Left lung (tissue), 10 donors: Measurements from ENCODE around the gene HS6ST2. TPM values are rescaled to one million over a fixed set of nuclear protein-coding genes. Genes with fewer than 3 reads are reported as not detected.

Experiments
- ATAC-seq: fragments of 200-7000 bp; cut with Tn5 transposase; one replicate; pipeline ENCODE4 v1.9.1; 2020; ENCODE audit warnings: moderate library complexity
- DNase-seq, 4 donors: peaks; one replicate each; pipeline ENCODE4 v3.0.0-alpha.2; 2013 to 2020
- H3K27ac ChIP-seq, 2 donors: fragments of 200-600 bp; sonication (generic) in 1 of 2; one replicate each; pipeline versions ENCODE4 v1.5.0 to v1.8.0; 2020 to 2021
- H3K27me3 ChIP-seq, 2 donors: fragments of 200-600 bp; sonication (generic) in 1 of 2; one replicate each; pipeline versions ENCODE4 v1.5.0 to v1.8.0; 2020 to 2021
- H3K36me3 ChIP-seq, 2 donors: fragments of 200-600 bp; sonication (generic) in 1 of 2; one replicate each; pipeline versions ENCODE4 v1.5.0 to v1.8.0; 2020 to 2021
- H3K4me1 ChIP-seq, 2 donors: fragments of 200-600 bp; one replicate each; pipeline ENCODE4 v1.8.0; 2021
- H3K4me3 ChIP-seq, 2 donors: fragments of 200-600 bp; sonication (generic) in 1 of 2; one replicate each; pipeline versions ENCODE4 v1.5.0 to v1.8.0; 2020 to 2021; ENCODE audit warnings: mild to moderate bottlenecking in 1 of 2
- H3K9me3 ChIP-seq, 2 donors: fragments of 200-600 bp; sonication (generic) in 1 of 2; one replicate each; pipeline versions ENCODE4 v1.5.0 to v1.8.0; 2020 to 2021
- CTCF ChIP-seq, 2 donors: fragments of 200-600 bp; sonication (generic) in 1 of 2; IDR thresholded peaks; one replicate each; pipeline versions ENCODE4 v1.5.0 to v1.8.0; 2021; ENCODE audit warnings: antibody characterized with exemption in 2 of 2
- intact Hi-C, 2 donors: fragments of 100-400 bp; cut with DNase I; formaldehyde crosslinking; loops; one replicate each; pipeline versions ENCODE4 v1.11.2 to v1.14.2; 2022
- polyA plus RNA-seq, 6 donors: library from polyadenylated mRNA; unstranded; fragments of 120-200 nt; gene quantifications; one replicate each; pipeline ENCODE4 v1.2.1, GENCODE V29; 2013; ENCODE audit not compliant: insufficient read length in 6 of 6
- total RNA-seq, 2 donors: library from RNA; stranded (reverse); fragmentation: NEBNext Ultra II Directional; extraction: Animal tissue kit (Norgen Biotek cat#: 25700); gene quantifications; one replicate each; pipeline ENCODE4 v1.2.1, GENCODE V29; 2021
- donor health status: DM: no; HTN: yes; CAD: no.
- donor health status: DM: no; HTN: no; CAD: no.

HS6ST2 gene
- total and polyA plus RNA-seq, 8 donors = 1.0 to 22.9 (median 15.2) TPM

GRCh38 chrX:132592880-132593279 is 365.5 kb downstream of the HS6ST2 start:
- Histone ChIP-seq H3K4me3 (no peak overlapping the region), H3K27me3 (peaks cover 0 to 9% of the 10 kb centered on the region in 2 donors), H3K4me1 (no peaks in the 10 kb centered on the region), H3K36me3 (no peaks in the 10 kb centered on the region), H3K9me3 (no peaks in the 10 kb centered on the region), H3K27ac (no peak overlapping the region)
- peak in 1 of 2 donors; percentile 22 for TF ChIP-seq CTCF (IDR thresholded peaks at IDR 0.05)
- no peak for ATAC-seq
- no peak for DNase-seq
- intact Hi-C loops = no loop called here

- ATAC-seq (no peak), DNase-seq (no peak)
- H3K4me3 ChIP-seq = no peak overlapping the region
- H3K4me1 ChIP-seq = no peaks in the 10 kb centered on the region
- H3K9me3 ChIP-seq = no peaks in the 10 kb centered on the region
- peaks cover 0 to 9% of the 10 kb centered on the region in 2 donors for H3K27me3 ChIP-seq
- no peak for TF ChIP-seq CTCF (IDR thresholded peaks at IDR 0.05)
- H3K36me3 ChIP-seq = no peaks in the 10 kb centered on the region
- H3K27ac ChIP-seq = no peak overlapping the region
- intact Hi-C loops = no loop called here
Measured at GRCh38 chrX:132591719-132592275, 366.6 kb downstream of the HS6ST2 start.

- Histone ChIP-seq H3K4me3 (no peak overlapping the region), H3K27ac (no peak overlapping the region), H3K36me3 (no peaks in the 10 kb centered on the region), H3K9me3 (no peaks in the 10 kb centered on the region), H3K4me1 (no peaks in the 10 kb centered on the region), H3K27me3 (peaks cover 0 to 9% of the 10 kb centered on the region in 2 donors)
- no peak for ATAC-seq
- no peak for TF ChIP-seq CTCF (IDR thresholded peaks at IDR 0.05)
- DNase-seq = no peak
- intact Hi-C loops = no loop called here
Measured at GRCh38 chrX:132590350-132591026, 367.9 kb downstream of the HS6ST2 start.

GRCh38 chrX:132584936-132585335 is 373.5 kb downstream of the HS6ST2 start:
- Histone ChIP-seq H3K9me3 (no peaks in the 10 kb centered on the region), H3K27me3 (no peaks in the 10 kb centered on the region), H3K27ac (no peak overlapping the region), H3K4me3 (no peak overlapping the region), H3K36me3 (no peaks in the 10 kb centered on the region), H3K4me1 (no peaks in the 10 kb centered on the region)
- no peak for DNase-seq
- no peak for ATAC-seq
- TF ChIP-seq CTCF (IDR thresholded peaks at IDR 0.05) = no peak
- intact Hi-C loops = no loop called here

- H3K36me3 ChIP-seq = no peaks in the 10 kb centered on the region
- ATAC-seq (no peak), DNase-seq (no peak)
- H3K27me3 ChIP-seq = no peaks in the 10 kb centered on the region
- no peak overlapping the region for H3K4me3 ChIP-seq
- no peaks in the 10 kb centered on the region for H3K4me1 ChIP-seq
- no peak overlapping the region for H3K27ac ChIP-seq
- H3K9me3 ChIP-seq = no peaks in the 10 kb centered on the region
- intact Hi-C loops = no loop called here
- no peak for TF ChIP-seq CTCF (IDR thresholded peaks at IDR 0.05)
Measured at GRCh38 chrX:132576939-132577338, 381.5 kb downstream of the HS6ST2 start.

Other genes with a start within 250 kb of the HS6ST2 start
- gene USP26, start 138.5 kb upstream of the HS6ST2 start, total RNA-seq = not detected
- under 1 TPM in 2 of 6 donors, not detected in 4; 0.04 to 0.06 TPM for gene USP26, start 138.5 kb upstream of the HS6ST2 start, polyA plus RNA-seq